GM19468 (cell line): ENCODE measurements around the gene DAP.
"Not testable (repeated sequence)": the region's sequence is repeated elsewhere in the genome, so short reads cannot be mapped to it uniquely, and the experiment has no call there.

Experiments
- ATAC-seq: cut with Tn5 transposase; IDR thresholded peaks from one replicate; pipeline ENCODE4 v1.9.1; 2021; ENCODE audit warnings: mild to moderate bottlenecking, moderate library complexity, moderate number of reproducible peaks; ENCODE audit not compliant: unreplicated experiment; ENCODE audit errors: extremely low read depth

DAP gene

GRCh38 chr5:10676946-10677345, 84.1 kb downstream of the DAP start:
- no peak for ATAC-seq

DNA sequence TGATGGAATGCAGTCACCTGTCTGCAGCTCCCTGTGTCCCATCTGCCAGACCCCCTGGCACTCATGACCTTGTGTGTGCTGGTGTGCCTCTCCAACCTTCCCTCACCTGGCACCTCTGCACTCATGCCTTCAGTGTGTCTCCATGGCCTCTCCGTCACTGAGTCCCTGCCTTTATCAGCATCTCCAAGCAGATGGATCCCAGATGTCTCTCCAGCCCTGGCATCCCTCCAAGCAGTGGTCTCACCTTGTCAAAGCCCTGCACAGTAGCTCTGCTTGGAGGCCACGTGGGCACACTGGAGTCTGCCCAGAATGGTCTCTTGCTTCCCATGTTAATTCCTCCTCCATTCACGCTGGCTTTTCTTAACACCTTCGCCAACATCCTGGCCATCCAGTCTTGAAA, 84.8 kb downstream of the DAP start:
- ATAC-seq: no peak

GRCh38 chr5:10675177-10675700, 85.8 kb downstream of the DAP start:
- no peak for ATAC-seq

DNA sequence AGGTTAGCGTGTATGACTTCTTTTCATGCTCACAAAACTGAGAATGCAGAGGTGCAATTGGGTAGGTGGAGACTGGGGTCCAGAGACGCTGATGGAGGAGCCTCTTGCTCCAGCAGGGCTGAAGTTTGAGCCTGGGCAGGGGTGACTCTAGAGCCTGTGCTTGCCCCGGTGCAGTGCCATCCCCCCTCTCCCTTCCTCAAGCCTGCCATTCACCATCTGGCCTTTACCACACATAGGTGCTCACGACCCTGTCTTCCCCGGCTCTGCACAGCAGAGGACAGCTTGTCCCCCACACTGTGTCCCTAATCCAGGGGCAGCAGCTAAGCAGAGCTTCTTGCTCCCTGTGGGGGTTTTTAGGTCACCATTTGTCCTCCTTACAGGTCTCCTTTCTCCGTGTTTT, 86.5 kb downstream of the DAP start:
- no peak for ATAC-seq

DNA sequence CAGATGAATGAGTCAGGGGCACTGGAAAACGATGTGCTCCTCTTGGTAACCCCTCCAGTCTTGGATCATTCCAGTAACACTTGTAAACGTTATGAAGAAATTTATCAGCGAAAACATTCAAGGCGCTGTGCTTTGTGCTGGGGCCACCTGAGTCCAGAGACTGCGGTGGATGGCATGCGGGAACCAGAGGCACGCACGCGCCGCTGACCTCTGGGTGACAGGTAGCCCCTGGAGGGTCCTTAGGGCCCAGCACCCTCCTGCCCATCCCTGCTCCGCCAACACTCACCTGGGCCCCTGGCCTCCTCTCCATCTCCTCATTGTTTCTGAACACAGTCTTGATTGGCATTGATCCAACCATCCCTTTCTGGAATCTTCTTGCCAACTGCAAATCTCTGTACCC, 86.9 kb downstream of the DAP start:
- ATAC-seq: no peak

GRCh38 chr5:10673407-10673806, 87.6 kb downstream of the DAP start:
- no peak for ATAC-seq

- no peak for ATAC-seq
Observed at GRCh38 chr5:10673017-10673389, 88.0 kb downstream of the DAP start.

- no peak for ATAC-seq
Observed at GRCh38 chr5:10672146-10673016, 88.7 kb downstream of the DAP start.

DNA sequence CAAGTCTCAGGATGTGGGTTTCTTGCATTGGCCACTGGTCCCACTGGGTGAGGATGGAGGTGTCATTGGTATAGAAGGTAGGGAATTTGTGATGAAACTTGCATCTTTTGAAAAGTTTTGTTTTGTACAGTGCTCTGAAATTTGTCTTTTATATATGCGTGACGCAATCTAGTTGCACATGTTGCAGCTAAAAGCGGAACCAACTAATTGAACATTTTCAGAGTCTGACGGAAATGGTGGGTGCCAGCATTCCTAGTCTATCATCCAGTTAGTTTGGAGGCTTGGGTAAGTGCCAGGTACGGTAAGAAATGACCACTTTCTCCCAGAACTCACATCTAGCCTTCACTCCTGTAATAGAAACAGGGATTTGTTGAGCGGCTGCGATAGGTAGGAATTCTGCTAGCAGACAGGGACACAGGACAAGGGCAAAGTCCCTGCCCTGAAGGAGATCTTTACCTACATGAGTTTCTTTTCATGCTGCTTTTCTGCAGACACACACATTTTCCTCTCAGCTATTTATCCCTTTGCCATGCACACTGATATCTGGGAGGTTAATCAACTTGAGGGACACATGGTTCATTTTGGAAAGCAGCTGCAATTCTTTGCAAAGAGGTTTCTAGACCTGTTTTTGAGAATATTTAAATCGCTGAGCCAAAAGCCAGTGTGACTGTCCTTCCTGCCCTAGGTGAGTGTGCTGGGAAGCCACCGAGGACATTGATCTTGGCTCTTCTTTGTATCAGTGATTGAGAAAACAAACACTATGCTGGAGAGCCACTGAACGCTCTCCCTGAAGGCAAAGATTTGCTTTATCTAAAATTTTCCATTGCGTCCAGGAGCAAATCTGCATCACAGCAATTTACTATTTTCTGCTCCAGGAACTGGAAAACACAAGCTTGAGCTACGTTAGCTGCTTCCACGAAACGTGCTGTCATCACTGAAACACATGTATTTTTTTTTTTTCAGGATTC, 89.7 kb downstream of the DAP start:
- no peak for ATAC-seq

DNA sequence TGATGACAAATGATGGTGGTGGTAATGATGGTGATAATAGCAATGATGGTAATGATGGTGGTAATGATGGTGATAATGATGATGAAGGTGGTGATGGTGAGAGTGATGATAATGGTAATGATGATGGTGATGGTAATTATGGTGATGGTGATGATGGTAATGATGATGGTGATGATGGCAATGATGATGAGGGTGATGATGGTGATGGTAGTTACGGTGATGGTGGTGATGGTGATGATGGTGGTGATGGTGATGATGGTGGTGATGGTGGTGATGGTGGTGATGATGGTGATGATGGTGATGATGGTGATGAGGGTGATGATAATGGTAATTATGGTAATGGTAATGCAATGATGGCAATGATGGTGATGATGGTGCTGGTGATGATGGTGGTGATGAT, 91.1 kb downstream of the DAP start:
- ATAC-seq: no peak

- no peak for ATAC-seq
Observed at GRCh38 chr5:10668697-10669096, 92.3 kb downstream of the DAP start.

GRCh38 chr5:10667431-10668057, 93.5 kb downstream of the DAP start:
- no peak for ATAC-seq

DNA sequence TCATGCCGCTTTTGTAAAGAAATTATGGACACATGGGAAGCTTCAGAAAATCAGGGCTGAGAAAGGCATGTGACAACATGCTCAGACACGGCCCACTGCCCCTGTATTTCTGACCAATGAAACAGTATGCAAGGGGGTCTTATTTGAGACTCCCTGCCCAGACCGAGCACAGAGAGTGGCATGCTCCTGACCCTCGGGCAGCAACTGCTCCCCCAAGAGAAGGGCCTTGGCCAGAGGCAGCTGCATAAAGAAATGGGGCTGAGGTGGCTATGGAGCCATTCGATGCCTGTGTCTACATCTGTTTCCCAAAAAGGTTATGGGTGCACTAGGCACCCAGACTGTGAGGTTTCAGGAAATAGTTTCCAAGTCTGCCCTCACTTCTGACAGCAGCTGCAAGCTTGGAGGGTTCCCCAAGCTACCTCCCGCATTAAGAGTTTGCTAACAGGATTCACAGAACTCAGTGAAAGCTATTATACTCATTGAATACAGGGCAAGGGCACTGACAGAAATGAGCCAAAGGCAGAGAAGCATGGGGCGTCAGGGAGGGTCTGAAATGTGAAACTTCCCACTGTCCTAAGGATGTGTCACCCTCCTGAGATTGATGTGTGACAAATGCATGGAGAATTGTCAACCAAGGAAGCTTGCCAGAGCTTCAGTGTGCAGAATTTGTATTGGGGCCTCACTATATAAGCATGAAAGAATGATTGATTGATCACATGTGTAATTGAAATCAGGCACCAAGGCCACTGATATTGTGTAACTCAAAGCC, 94.3 kb downstream of the DAP start:
- no peak for ATAC-seq

DNA sequence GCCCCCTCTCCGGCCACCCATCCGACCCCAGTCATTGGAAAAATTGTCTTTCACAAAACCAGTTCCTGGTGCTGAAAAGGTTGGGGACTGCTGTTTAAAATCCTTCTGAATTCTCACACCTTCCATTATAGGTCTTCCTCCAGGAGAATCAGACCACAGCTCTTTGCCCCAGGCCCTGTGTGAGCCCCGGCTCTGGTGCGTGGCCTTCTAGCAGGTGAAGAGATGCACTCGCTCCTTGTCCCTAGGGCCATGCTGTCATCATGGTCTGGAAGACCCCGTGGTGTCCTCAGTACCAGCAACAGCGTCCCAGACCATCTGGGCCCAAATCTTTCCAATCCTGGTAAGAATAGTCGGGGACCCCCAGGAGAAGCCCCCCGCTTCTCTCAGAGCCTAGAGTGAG, 95.2 kb downstream of the DAP start:
- no peak for ATAC-seq

- not testable (repeated sequence) for ATAC-seq
Observed at GRCh38 chr5:10664180-10664769, 96.8 kb downstream of the DAP start.

- ATAC-seq: no peak
Observed at GRCh38 chr5:10663489-10664179, 97.4 kb downstream of the DAP start.

DNA sequence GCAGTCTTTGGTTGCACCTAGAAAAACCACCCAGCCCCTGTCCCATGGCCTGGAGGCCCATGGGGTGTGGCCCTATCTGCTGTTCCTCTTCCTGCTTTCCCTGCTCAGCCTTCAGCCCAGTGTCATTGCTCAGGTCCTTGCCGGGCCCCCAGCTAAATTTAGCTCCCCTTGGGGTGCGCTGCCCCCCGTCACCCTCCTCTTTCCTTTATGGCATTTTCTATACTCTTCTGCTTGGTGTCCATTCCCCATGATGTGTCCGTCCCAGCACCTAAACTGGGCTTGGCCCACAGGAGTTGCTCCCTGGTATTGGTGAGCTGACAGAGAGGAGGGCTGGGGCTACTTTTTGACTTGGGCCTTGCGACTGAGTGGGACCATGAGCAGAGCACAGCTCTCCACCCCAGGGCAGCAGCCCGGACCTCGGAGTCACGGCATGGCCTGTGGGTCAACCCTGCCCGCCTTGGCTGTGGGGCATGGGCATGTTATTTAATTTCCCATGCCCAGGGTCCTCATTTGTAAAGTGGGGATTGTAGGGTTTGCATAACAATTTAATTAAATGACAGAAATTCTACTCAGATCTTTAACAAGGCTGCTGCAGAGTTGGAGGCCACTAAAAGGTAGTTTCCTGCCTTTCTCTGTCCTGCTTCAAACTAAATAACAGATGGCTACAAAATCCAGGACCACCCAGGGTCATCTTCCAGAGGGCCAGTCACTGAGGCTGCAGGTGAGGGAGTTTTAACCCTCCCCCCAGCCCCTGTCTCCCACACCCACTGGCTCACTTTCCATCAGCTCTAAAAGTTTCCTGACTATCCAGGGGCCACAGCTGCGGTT, 98.2 kb downstream of the DAP start:
- no peak for ATAC-seq

DNA sequence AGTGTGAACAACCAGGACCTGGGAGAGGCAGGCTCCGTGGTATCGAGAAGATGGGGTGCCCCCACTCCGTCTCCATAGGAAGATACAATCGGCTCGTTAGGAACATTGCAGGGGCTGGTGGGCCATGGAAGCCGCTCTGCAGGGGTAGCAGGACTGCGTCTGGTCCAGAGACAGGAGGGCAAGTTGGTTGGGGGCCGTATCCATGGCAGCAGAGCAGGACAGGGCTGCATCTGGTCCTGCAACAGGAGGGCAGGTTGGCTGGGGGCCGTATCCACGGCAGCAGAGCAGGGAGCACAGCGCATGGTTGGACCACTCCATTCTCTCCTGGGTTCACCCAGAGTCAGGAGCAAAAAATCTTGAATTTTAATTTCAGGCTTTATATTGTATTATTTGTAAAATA, 99.0 kb downstream of the DAP start:
- no peak for ATAC-seq
